OCI-LY7 (cell line): Measurements from ENCODE around the gene SYNJ2.

Experiments
- CTCF ChIP-seq: fragments of 200-600 bp; sonication (generic); conservative IDR thresholded peaks from 2 replicates; pipeline ENCODE4 v1.5.1; 2014; ENCODE audit warnings: mild to moderate bottlenecking, antibody characterized with exemption, low read length, moderate library complexity, mixed read lengths
- EZH2phosphoT487 ChIP-seq: fragments of 200-600 bp; sonication (generic); IDR thresholded peaks from 2 replicates; pipeline ENCODE4 v1.6.1; 2018; ENCODE audit warnings: low read depth, borderline replicate concordance, mild to moderate bottlenecking, mixed run types, antibody characterized with exemption, low read length, moderate library complexity, mixed read lengths

- TF ChIP-seq CTCF (no peak), EZH2phosphoT487 (no peak)
These were observed 39.1 kb downstream of the SYNJ2 start for GRCh38 chr6:158020811-158021210.
